Ovary (tissue), 9 donors: ENCODE data around the gene TRPT1. TPM values are rescaled to one million over a fixed set of nuclear protein-coding genes. Genes with fewer than 3 reads are reported as not detected.

Experiments used
- DNase-seq, 5 donors: peaks; one replicate each; pipeline ENCODE4 v3.0.0-alpha.2; 2019 to 2020
- H3K27ac ChIP-seq, 2 donors: fragments of 200-600 bp; one replicate each; pipeline versions ENCODE4 v1.5.1 to v1.8.0; 2019 to 2022
- H3K27me3 ChIP-seq: fragments of 200-600 bp; one replicate; pipeline ENCODE4 v1.8.0; 2022
- H3K36me3 ChIP-seq: fragments of 200-600 bp; sonication (generic); one replicate; pipeline ENCODE4 v1.5.1; 2019
- H3K4me1 ChIP-seq: one replicate; pipeline ENCODE4 v1.8.1; 2013; ENCODE audit warnings: mild to moderate bottlenecking, moderate library complexity; ENCODE audit not compliant: insufficient read depth
- H3K4me3 ChIP-seq: fragments of 200-600 bp; sonication (generic); one replicate; pipeline ENCODE4 v1.5.1; 2017
- H3K9me3 ChIP-seq, 2 donors: fragments of 200-600 bp in 1 of 2; sonication (generic) in 1 of 2; one replicate each; pipeline versions ENCODE4 v1.5.1 to v1.8.1; 2013 to 2019; ENCODE audit warnings: mild to moderate bottlenecking in 1 of 2, moderate library complexity in 1 of 2
- CTCF ChIP-seq, 3 donors: fragments of 450-650 bp in 2 of 3; fragments of 200-600 bp in 1 of 3; IDR thresholded peaks; one replicate each; pipeline versions ENCODE4 v1.5.1 to v1.8.0; 2016 to 2022; ENCODE audit warnings: antibody characterized with exemption in 3 of 3, mild to moderate bottlenecking in 1 of 3
- EP300 ChIP-seq: sonication (generic); formaldehyde crosslinking; IDR thresholded peaks from one replicate; pipeline ENCODE4 v1.6.1; 2017; ENCODE audit warnings: antibody characterized with exemption
- POLR2A ChIP-seq: fragments of 450-650 bp; IDR thresholded peaks from one replicate; pipeline ENCODE4 v1.6.1; 2017; ENCODE audit warnings: antibody characterized with exemption, mild to moderate bottlenecking, moderate library complexity
- WGBS, 3 donors: extraction: QIAGEN DNeasy Blood & Tissue Kit in 1 of 3; methylation state at CpG; one replicate each; pipeline versions ENCODE4 v1.1.5 to v1.1.7; 2013 to 2017; 5-methylcytosine and 5-hydroxymethylcytosine counted together
- intact Hi-C, 4 donors: fragments of 100-400 bp; cut with DNase I; formaldehyde crosslinking; loops; one replicate each; pipeline versions ENCODE4 v1.11.0 to v1.15.1; 2022 to 2023
- polyA plus RNA-seq, 2 donors: library from polyadenylated mRNA; stranded (reverse); fragments of 200-250 nt in 1 of 2; fragments of 350-450 nt in 1 of 2; fragmentation: Illumina TruSeq in 1 of 2; extraction: RNeasy Lipid Tissue Mini Kit (QIAGEN cat#74804) in 1 of 2; gene quantifications; one replicate each; pipeline ENCODE4 v1.2.3, GENCODE V29; 2013 to 2014
- total RNA-seq, 7 donors: library from RNA; depleted of rRNA in 2 of 7; stranded (reverse); fragments of >200 nt in 2 of 7; fragmentation: NEBNext Ultra II Directional in 3 of 7; extraction: Animal tissue kit (Norgen Biotek cat#: 25700) in 3 of 7; gene quantifications; one replicate each; pipeline versions ENCODE4 v1.1.0 to v1.2.4, GENCODE V29; 2016 to 2023
- donor health status: DM: no; HTN: no; CAD: no; lungs with moderate emphysema.
- donor health status: DM: no; HTN: no; CAD: no.
- donor health status: Bipolar disorder and iron deficiency.
- donor health status: DM: yes; HTN: yes; CAD: no.
- donor health status: DM: no; HTN: no; CAD: no.
- donor health status: DM: yes; HTN: yes; CAD: no.

TRPT1 gene
- total and polyA plus RNA-seq, 9 donors: 16.6 to 41.4 (median 32.6) TPM

GRCh38 chr11:64209563-64209843, 16.5 kb downstream of the TRPT1 start:
- Histone ChIP-seq H3K4me3 (no peak overlapping the region), H3K27me3 (no peaks in the 10 kb centered on the region), H3K4me1 (peaks cover 4% of the 10 kb centered on the region), H3K36me3 (no peaks in the 10 kb centered on the region), H3K9me3 (no peaks in the 10 kb centered on the region), H3K27ac (no peak overlapping the region)
- TF ChIP-seq EP300 (no peak), POLR2A (no peak), CTCF (IDR thresholded peaks at IDR 0.05) (no peak)
- WGBS, 3 donors: 88 to 92% (median 91%) methylated on average over 8 of the region's 8 CpGs
- no peak for DNase-seq
- intact Hi-C loops: loop anchor here in 2 of 4 donors (10.0 kb wide), 1 partner anchor 55 kb away; no protein-coding TSS in a partner anchor

GRCh38 chr11:64208796-64209562, 17.0 kb downstream of the TRPT1 start:
- Histone ChIP-seq H3K4me3 (no peak overlapping the region), H3K4me1 (peaks cover 7% of the 10 kb centered on the region), H3K9me3 (no peaks in the 10 kb centered on the region), H3K27ac (no peak overlapping the region), H3K27me3 (no peaks in the 10 kb centered on the region), H3K36me3 (no peaks in the 10 kb centered on the region)
- DNase-seq: no peak
- intact Hi-C loops: loop anchor here in 2 of 4 donors (10.0 kb wide), 1 partner anchor 56 kb away; no protein-coding TSS in a partner anchor
- 81 to 87% (median 85%) methylated on average over 18 of the region's 18 CpGs for WGBS, 3 donors
- no peak for TF ChIP-seq EP300
- TF ChIP-seq CTCF (IDR thresholded peaks at IDR 0.05): no peak
- no peak for TF ChIP-seq POLR2A

DNA sequence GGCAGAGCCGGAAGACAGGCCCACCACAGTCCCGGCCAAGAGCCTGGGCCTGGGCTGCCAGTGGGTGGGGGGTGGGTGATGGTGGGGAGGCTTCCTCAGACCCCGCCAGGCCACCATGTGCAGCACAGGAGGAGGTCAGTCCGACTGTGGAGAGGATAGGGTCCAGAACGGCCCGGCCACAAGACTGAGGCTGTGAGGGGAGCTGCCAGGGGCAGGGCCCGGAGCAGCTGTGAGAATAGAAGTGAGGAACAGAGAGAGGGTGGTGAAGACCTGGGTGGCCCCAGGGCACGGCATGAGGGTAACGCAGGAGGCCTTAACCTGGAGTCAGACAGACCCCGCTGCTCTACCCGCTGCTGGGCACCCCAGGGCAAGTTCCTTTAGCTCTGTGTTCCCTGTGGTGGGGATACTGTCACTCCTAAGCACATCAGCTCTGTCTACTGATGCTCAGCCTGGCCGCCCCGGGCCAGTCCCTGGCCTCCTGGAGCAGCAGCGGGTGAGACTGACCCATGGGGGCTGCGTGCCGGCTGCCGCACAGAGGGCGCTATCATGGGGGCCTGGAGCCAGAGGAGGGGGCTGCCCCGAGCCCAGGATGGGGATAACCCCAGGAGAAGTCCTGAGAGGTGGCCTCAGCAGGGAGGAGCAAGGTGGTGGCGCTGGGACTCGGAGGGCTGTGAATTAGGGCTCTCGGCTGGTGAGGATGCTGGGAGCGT, 17.7 kb downstream of the TRPT1 start:
- H3K4me3 ChIP-seq: no peak overlapping the region

More for the DNA sequence above, 17.7 kb downstream of the TRPT1 start:
- 73 to 80% (median 77%) methylated on average over 23 of the region's 23 CpGs for WGBS, 3 donors
- H3K9me3 ChIP-seq: no peaks in the 10 kb centered on the region
- H3K27me3 ChIP-seq: no peaks in the 10 kb centered on the region
- H3K4me1 ChIP-seq: peaks cover 10% of the 10 kb centered on the region
- intact Hi-C loops: loop anchor here in 2 of 4 donors (10.0 kb wide), 1 partner anchor 57 kb away; no protein-coding TSS in a partner anchor
- H3K36me3 ChIP-seq: no peaks in the 10 kb centered on the region
- TF ChIP-seq POLR2A: no peak
- no peak for TF ChIP-seq CTCF (IDR thresholded peaks at IDR 0.05)
- no peak for TF ChIP-seq EP300
- H3K27ac ChIP-seq: peak overlapping the region in 1 of 2 donors; percentile 16
- DNase-seq: peak in 1 of 5 donors; percentile 37
